PC-3 (cell line): Measurements from ENCODE around the gene RGS5.

ENCODE experiments used
- EZH2 ChIP-seq: fragments of 300-600 bp; sonication (generic); IDR thresholded peaks from one replicate; pipeline ENCODE4 v1.6.1; 2017; ENCODE audit warnings: antibody characterized with exemption, mild to moderate bottlenecking, low read length; ENCODE audit not compliant: unreplicated experiment
- EZH2phosphoT487 ChIP-seq: fragments of 300-600 bp; sonication (generic); IDR thresholded peaks from 2 replicates; pipeline ENCODE4 v1.6.1; 2018; ENCODE audit warnings: mild to moderate bottlenecking, antibody characterized with exemption, low read length, borderline replicate concordance

- TF ChIP-seq EZH2: no peak
- no peak for TF ChIP-seq EZH2phosphoT487
Measured at GRCh38 chr1:163213626-163214025, 10.9 kb upstream of the RGS5 start.
